ENCODE results near the gene DOCK2.
"Not testable (repeated sequence)": the region's sequence is repeated elsewhere in the genome, so short reads cannot be mapped to it uniquely, and the experiment has no call there.

Gene DOCK2

GRCh38 chr5:170078458-170078857, 441.4 kb downstream of the DOCK2 start:
- H3K9me3 ChIP-seq (ENCODE audit: control insufficient read depth, low read length): no peaks in the 10 kb centered on the region
- H3K4me3 ChIP-seq (ENCODE audit: low read length): no peak overlapping the region
- H3K36me3 ChIP-seq (ENCODE audit: control insufficient read depth, insufficient read depth, low read length): no peaks in the 10 kb centered on the region
- no peaks in the 10 kb centered on the region for H3K27me3 ChIP-seq (ENCODE audit: control insufficient read depth, insufficient read depth, low read length)
- H3K9ac ChIP-seq (ENCODE audit: low read length): no peak overlapping the region
- H3K4me1 ChIP-seq (ENCODE audit: control insufficient read depth, insufficient read depth, low read length): no peaks in the 10 kb centered on the region

- Histone ChIP-seq H3K4me3 (ENCODE audit: low read length) (no peak overlapping the region), H3K9me3 (ENCODE audit: control insufficient read depth, low read length) (no peaks in the 10 kb centered on the region), H3K4me1 (ENCODE audit: control insufficient read depth, insufficient read depth, low read length) (no peaks in the 10 kb centered on the region), H3K9ac (ENCODE audit: low read length) (no peak overlapping the region), H3K27me3 (ENCODE audit: control insufficient read depth, insufficient read depth, low read length) (no peaks in the 10 kb centered on the region), H3K36me3 (ENCODE audit: control insufficient read depth, insufficient read depth, low read length) (no peaks in the 10 kb centered on the region)
These were observed 441.9 kb downstream of the DOCK2 start for GRCh38 chr5:170078931-170079330.

- Histone ChIP-seq H3K9me3 (ENCODE audit: control insufficient read depth, low read length) (no peaks in the 10 kb centered on the region), H3K4me1 (ENCODE audit: control insufficient read depth, insufficient read depth, low read length) (no peaks in the 10 kb centered on the region), H3K36me3 (ENCODE audit: control insufficient read depth, insufficient read depth, low read length) (no peaks in the 10 kb centered on the region), H3K4me3 (ENCODE audit: low read length) (no peak overlapping the region), H3K27me3 (ENCODE audit: control insufficient read depth, insufficient read depth, low read length) (no peaks in the 10 kb centered on the region), H3K9ac (ENCODE audit: low read length) (no peak overlapping the region)
These were observed 443.1 kb downstream of the DOCK2 start for GRCh38 chr5:170080217-170080616.

GRCh38 chr5:170080786-170081445, 443.8 kb downstream of the DOCK2 start:
- Histone ChIP-seq H3K4me3 (ENCODE audit: low read length) (no peak overlapping the region), H3K9me3 (ENCODE audit: control insufficient read depth, low read length) (no peaks in the 10 kb centered on the region), H3K9ac (ENCODE audit: low read length) (no peak overlapping the region), H3K27me3 (ENCODE audit: control insufficient read depth, insufficient read depth, low read length) (no peaks in the 10 kb centered on the region), H3K4me1 (ENCODE audit: control insufficient read depth, insufficient read depth, low read length) (no peaks in the 10 kb centered on the region), H3K36me3 (ENCODE audit: control insufficient read depth, insufficient read depth, low read length) (no peaks in the 10 kb centered on the region)

GRCh38 chr5:170081616-170082015, 444.5 kb downstream of the DOCK2 start:
- H3K9me3 ChIP-seq (ENCODE audit: control insufficient read depth, low read length): no peaks in the 10 kb centered on the region
- H3K4me3 ChIP-seq (ENCODE audit: low read length): no peak overlapping the region
- no peaks in the 10 kb centered on the region for H3K4me1 ChIP-seq (ENCODE audit: control insufficient read depth, insufficient read depth, low read length)
- no peaks in the 10 kb centered on the region for H3K36me3 ChIP-seq (ENCODE audit: control insufficient read depth, insufficient read depth, low read length)
- H3K27me3 ChIP-seq (ENCODE audit: control insufficient read depth, insufficient read depth, low read length): no peaks in the 10 kb centered on the region
- H3K9ac ChIP-seq (ENCODE audit: low read length): no peak overlapping the region

- no peak overlapping the region for H3K4me3 ChIP-seq (ENCODE audit: low read length)
- H3K27me3 ChIP-seq (ENCODE audit: control insufficient read depth, insufficient read depth, low read length): no peaks in the 10 kb centered on the region
- no peaks in the 10 kb centered on the region for H3K9me3 ChIP-seq (ENCODE audit: control insufficient read depth, low read length)
- H3K9ac ChIP-seq (ENCODE audit: low read length): no peak overlapping the region
- no peaks in the 10 kb centered on the region for H3K36me3 ChIP-seq (ENCODE audit: control insufficient read depth, insufficient read depth, low read length)
- no peaks in the 10 kb centered on the region for H3K4me1 ChIP-seq (ENCODE audit: control insufficient read depth, insufficient read depth, low read length)
These were observed 445.6 kb downstream of the DOCK2 start for GRCh38 chr5:170082701-170083100.

- no peaks in the 10 kb centered on the region for H3K9me3 ChIP-seq (ENCODE audit: control insufficient read depth, low read length)
- no peak overlapping the region for H3K4me3 ChIP-seq (ENCODE audit: low read length)
- H3K4me1 ChIP-seq (ENCODE audit: control insufficient read depth, insufficient read depth, low read length): no peaks in the 10 kb centered on the region
- no peaks in the 10 kb centered on the region for H3K27me3 ChIP-seq (ENCODE audit: control insufficient read depth, insufficient read depth, low read length)
- H3K36me3 ChIP-seq (ENCODE audit: control insufficient read depth, insufficient read depth, low read length): no peaks in the 10 kb centered on the region
- no peak overlapping the region for H3K9ac ChIP-seq (ENCODE audit: low read length)
These were observed 450.2 kb downstream of the DOCK2 start for GRCh38 chr5:170087168-170087817.

- Histone ChIP-seq H3K9me3 (ENCODE audit: control insufficient read depth, low read length) (no peaks in the 10 kb centered on the region), H3K9ac (ENCODE audit: low read length) (no peak overlapping the region), H3K4me1 (ENCODE audit: control insufficient read depth, insufficient read depth, low read length) (no peaks in the 10 kb centered on the region), H3K27me3 (ENCODE audit: control insufficient read depth, insufficient read depth, low read length) (no peaks in the 10 kb centered on the region), H3K4me3 (ENCODE audit: low read length) (no peak overlapping the region), H3K36me3 (ENCODE audit: control insufficient read depth, insufficient read depth, low read length) (no peaks in the 10 kb centered on the region)
These were observed 455.5 kb downstream of the DOCK2 start for GRCh38 chr5:170092455-170093101.

GRCh38 chr5:170094329-170094728, 457.3 kb downstream of the DOCK2 start:
- not testable (repeated sequence) for H3K4me3 ChIP-seq (ENCODE audit: low read length); H3K9me3 ChIP-seq (ENCODE audit: control insufficient read depth, low read length); H3K27me3 ChIP-seq (ENCODE audit: control insufficient read depth, insufficient read depth, low read length); H3K9ac ChIP-seq (ENCODE audit: low read length); H3K36me3 ChIP-seq (ENCODE audit: control insufficient read depth, insufficient read depth, low read length); H3K4me1 ChIP-seq (ENCODE audit: control insufficient read depth, insufficient read depth, low read length)

GRCh38 chr5:170095646-170096045, 458.6 kb downstream of the DOCK2 start:
- Histone ChIP-seq H3K9me3 (ENCODE audit: control insufficient read depth, low read length) (no peaks in the 10 kb centered on the region), H3K9ac (ENCODE audit: low read length) (no peak overlapping the region), H3K4me1 (ENCODE audit: control insufficient read depth, insufficient read depth, low read length) (no peaks in the 10 kb centered on the region), H3K36me3 (ENCODE audit: control insufficient read depth, insufficient read depth, low read length) (no peaks in the 10 kb centered on the region), H3K27me3 (ENCODE audit: control insufficient read depth, insufficient read depth, low read length) (no peaks in the 10 kb centered on the region), H3K4me3 (ENCODE audit: low read length) (no peak overlapping the region)

GRCh38 chr5:170097934-170098333, 460.9 kb downstream of the DOCK2 start:
- Histone ChIP-seq H3K9ac (ENCODE audit: low read length) (no peak overlapping the region), H3K4me3 (ENCODE audit: low read length) (no peak overlapping the region), H3K4me1 (ENCODE audit: control insufficient read depth, insufficient read depth, low read length) (no peaks in the 10 kb centered on the region), H3K27me3 (ENCODE audit: control insufficient read depth, insufficient read depth, low read length) (no peaks in the 10 kb centered on the region), H3K36me3 (ENCODE audit: control insufficient read depth, insufficient read depth, low read length) (no peaks in the 10 kb centered on the region), H3K9me3 (ENCODE audit: control insufficient read depth, low read length) (no peaks in the 10 kb centered on the region)

- Histone ChIP-seq H3K9ac (ENCODE audit: low read length) (no peak overlapping the region), H3K4me3 (ENCODE audit: low read length) (no peak overlapping the region), H3K4me1 (ENCODE audit: control insufficient read depth, insufficient read depth, low read length) (no peaks in the 10 kb centered on the region), H3K36me3 (ENCODE audit: control insufficient read depth, insufficient read depth, low read length) (no peaks in the 10 kb centered on the region), H3K9me3 (ENCODE audit: control insufficient read depth, low read length) (no peaks in the 10 kb centered on the region), H3K27me3 (ENCODE audit: control insufficient read depth, insufficient read depth, low read length) (no peaks in the 10 kb centered on the region)
These were observed 463.2 kb downstream of the DOCK2 start for GRCh38 chr5:170100066-170100943.
